ENCODE results near the gene SMAD5. TPM values are rescaled to one million over a fixed set of nuclear protein-coding genes. Genes with fewer than 3 reads are reported as not detected.

The SMAD5 gene
- total RNA-seq, 1 donor from 2014 or later: 40.1 TPM

- H3K4me3 ChIP-seq (ENCODE audit: low read depth, low read length): no peak overlapping the region
- H3K27me3 ChIP-seq (ENCODE audit: control insufficient read depth, insufficient read depth, low read length): peaks cover 6% of the 10 kb centered on the region
- DNase-seq (ENCODE audit: low read depth): no peak
- no peaks in the 10 kb centered on the region for H3K36me3 ChIP-seq (ENCODE audit: control insufficient read depth, insufficient read depth, low read length)
- TF ChIP-seq, protein P1, sequence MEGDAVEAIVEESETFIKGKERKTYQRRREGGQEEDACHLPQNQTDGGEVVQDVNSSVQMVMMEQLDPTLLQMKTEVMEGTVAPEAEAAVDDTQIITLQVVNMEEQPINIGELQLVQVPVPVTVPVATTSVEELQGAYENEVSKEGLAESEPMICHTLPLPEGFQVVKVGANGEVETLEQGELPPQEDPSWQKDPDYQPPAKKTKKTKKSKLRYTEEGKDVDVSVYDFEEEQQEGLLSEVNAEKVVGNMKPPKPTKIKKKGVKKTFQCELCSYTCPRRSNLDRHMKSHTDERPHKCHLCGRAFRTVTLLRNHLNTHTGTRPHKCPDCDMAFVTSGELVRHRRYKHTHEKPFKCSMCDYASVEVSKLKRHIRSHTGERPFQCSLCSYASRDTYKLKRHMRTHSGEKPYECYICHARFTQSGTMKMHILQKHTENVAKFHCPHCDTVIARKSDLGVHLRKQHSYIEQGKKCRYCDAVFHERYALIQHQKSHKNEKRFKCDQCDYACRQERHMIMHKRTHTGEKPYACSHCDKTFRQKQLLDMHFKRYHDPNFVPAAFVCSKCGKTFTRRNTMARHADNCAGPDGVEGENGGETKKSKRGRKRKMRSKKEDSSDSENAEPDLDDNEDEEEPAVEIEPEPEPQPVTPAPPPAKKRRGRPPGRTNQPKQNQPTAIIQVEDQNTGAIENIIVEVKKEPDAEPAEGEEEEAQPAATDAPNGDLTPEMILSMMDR (IDR thresholded peaks at IDR 0.05; ENCODE audit: insufficient read depth, low read length, poor library complexity, severe bottlenecking): no peak
Measured at GRCh38 chr5:136101884-136102283, 30.8 kb upstream of the SMAD5 start.

DNA sequence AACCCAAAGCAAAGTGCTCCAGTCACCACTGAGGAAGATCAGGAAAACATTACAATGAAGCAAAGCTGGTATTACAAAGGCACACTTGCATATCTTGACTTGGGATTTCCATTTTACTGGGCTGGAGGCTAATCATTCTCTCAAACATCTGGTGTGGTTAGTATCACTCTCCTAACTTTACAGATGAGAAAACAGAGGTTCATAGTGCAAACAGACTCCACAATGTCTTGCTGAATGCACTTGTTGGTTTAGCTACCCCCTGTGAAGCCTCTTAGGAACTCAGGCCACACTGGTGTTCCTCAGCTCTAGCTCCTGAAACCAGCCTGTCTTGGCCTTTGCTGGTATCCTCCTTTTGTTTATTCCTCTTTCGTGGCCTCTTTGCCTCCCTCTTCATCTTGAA, 29.5 kb upstream of the SMAD5 start:
- TF ChIP-seq, protein P1 (IDR thresholded peaks at IDR 0.05; ENCODE audit: insufficient read depth, low read length, poor library complexity, severe bottlenecking): no peak
- no peak for DNase-seq (ENCODE audit: low read depth)
- H3K27me3 ChIP-seq (ENCODE audit: control insufficient read depth, insufficient read depth, low read length): peaks cover 3% of the 10 kb centered on the region
- no peak overlapping the region for H3K4me3 ChIP-seq (ENCODE audit: low read depth, low read length)
- H3K36me3 ChIP-seq (ENCODE audit: control insufficient read depth, insufficient read depth, low read length): no peaks in the 10 kb centered on the region

DNA sequence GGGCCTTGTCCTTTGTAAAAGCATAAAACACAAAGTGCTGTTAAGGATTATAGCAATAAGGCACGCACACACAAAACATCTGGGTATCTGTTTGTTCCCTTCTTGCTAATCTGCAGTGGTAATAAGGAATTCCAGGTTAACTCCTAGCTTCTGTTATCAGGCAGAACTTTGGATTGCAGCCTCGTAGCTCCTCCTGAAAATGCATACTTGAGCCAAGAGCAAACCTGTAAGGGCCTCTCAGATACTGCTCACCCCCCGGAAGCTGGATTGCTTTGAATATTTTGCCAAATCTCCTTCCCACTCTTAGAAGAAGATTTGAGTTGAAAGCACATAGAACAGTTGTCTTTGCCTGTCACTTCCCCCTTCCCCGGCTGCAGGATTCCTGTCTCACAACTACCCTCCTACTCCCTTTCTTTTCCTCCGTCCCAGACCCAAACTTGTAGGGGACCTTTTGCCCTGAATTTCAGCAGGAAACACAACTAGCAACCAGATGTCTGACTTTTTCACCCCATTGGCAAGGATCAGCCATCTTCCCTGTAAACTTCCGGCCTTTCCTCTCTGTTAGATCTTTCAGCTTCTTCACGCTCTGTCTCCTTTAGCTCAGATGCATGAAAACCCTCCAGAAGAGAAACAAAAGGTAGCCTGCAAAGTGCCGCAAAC, 28.2 kb upstream of the SMAD5 start:
- no peaks in the 10 kb centered on the region for H3K27me3 ChIP-seq (ENCODE audit: control insufficient read depth, insufficient read depth, low read length)
- DNase-seq (ENCODE audit: low read depth): no peak
- TF ChIP-seq, protein P1 (IDR thresholded peaks at IDR 0.05; ENCODE audit: insufficient read depth, low read length, poor library complexity, severe bottlenecking): no peak
- H3K36me3 ChIP-seq (ENCODE audit: control insufficient read depth, insufficient read depth, low read length): no peaks in the 10 kb centered on the region
- no peak overlapping the region for H3K4me3 ChIP-seq (ENCODE audit: low read depth, low read length)

- TF ChIP-seq, protein P1 (IDR thresholded peaks at IDR 0.05; ENCODE audit: insufficient read depth, low read length, poor library complexity, severe bottlenecking): no peak
- Histone ChIP-seq H3K27me3 (ENCODE audit: control insufficient read depth, insufficient read depth, low read length) (no peaks in the 10 kb centered on the region), H3K36me3 (ENCODE audit: control insufficient read depth, insufficient read depth, low read length) (no peaks in the 10 kb centered on the region), H3K4me3 (ENCODE audit: low read depth, low read length) (no peak overlapping the region)
- no peak for DNase-seq (ENCODE audit: low read depth)
Measured at GRCh38 chr5:136106351-136107031, 26.2 kb upstream of the SMAD5 start.

GRCh38 chr5:136108180-136108611, 24.4 kb upstream of the SMAD5 start:
- Histone ChIP-seq H3K36me3 (ENCODE audit: control insufficient read depth, insufficient read depth, low read length) (no peaks in the 10 kb centered on the region), H3K27me3 (ENCODE audit: control insufficient read depth, insufficient read depth, low read length) (no peaks in the 10 kb centered on the region), H3K4me3 (ENCODE audit: low read depth, low read length) (no peak overlapping the region)
- TF ChIP-seq, protein P1 (IDR thresholded peaks at IDR 0.05; ENCODE audit: insufficient read depth, low read length, poor library complexity, severe bottlenecking): no peak
- no peak for DNase-seq (ENCODE audit: low read depth)
